BLaER1 (cell line): Measurements from ENCODE around the gene FOXF2.
"Not testable (repeated sequence)": the region's sequence is repeated elsewhere in the genome, so short reads cannot be mapped to it uniquely, and the experiment has no call there.

Source experiments
- H3K27ac ChIP-seq: shearing (Covaris generic); formaldehyde crosslinking; 2 replicates; pipeline ENCODE4 v1.8.1; 2022
- H3K27me3 ChIP-seq: shearing (Covaris generic); formaldehyde crosslinking; 2 replicates; pipeline ENCODE4 v1.8.1; 2022
- H3K36me3 ChIP-seq: shearing (Covaris generic); formaldehyde crosslinking; 2 replicates; pipeline ENCODE4 v1.8.1; 2022
- H3K4me1 ChIP-seq: shearing (Covaris generic); formaldehyde crosslinking; 2 replicates; pipeline ENCODE4 v1.8.1; 2022
- H3K4me2 ChIP-seq: shearing (Covaris generic); formaldehyde crosslinking; 2 replicates; pipeline ENCODE4 v1.8.1; 2022
- H3K4me3 ChIP-seq: shearing (Covaris generic); formaldehyde crosslinking; 2 replicates; pipeline ENCODE4 v1.8.1; 2022
- H3K9ac ChIP-seq: shearing (Covaris generic); formaldehyde crosslinking; 2 replicates; pipeline ENCODE4 v1.8.1; 2022
- H3K9me3 ChIP-seq: shearing (Covaris generic); formaldehyde crosslinking; 2 replicates; pipeline ENCODE4 v1.8.1; 2022
- H4K20me1 ChIP-seq: shearing (Covaris generic); formaldehyde crosslinking; 2 replicates; pipeline ENCODE4 v1.8.1; 2022
- Cebpa-rat ChIP-seq: shearing (Covaris generic); IDR thresholded peaks from 2 replicates; pipeline ENCODE4 v1.8.1; 2022

Gene FOXF2

DNA sequence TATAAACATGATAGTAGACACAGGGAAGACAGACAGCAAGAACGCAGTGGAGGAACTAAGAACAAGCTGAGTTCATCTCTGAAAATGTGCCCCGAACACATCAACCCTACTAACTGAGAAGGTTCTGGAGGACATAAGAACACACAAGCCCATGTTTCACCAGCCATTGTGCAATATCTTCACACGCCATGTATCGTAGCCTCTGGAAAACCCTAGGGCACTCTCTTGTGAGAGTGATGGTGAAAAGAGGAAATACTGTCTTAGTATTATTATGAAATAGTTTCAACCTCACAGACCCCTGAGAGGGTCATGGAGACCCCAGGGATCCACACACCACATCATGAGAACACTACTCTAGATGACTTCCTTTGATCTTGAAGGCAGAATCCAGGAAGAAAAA, 26.1 kb upstream of the FOXF2 start:
- H3K4me2 ChIP-seq: no peak overlapping the region
- H3K27me3 ChIP-seq: no peaks in the 10 kb centered on the region

DNA sequence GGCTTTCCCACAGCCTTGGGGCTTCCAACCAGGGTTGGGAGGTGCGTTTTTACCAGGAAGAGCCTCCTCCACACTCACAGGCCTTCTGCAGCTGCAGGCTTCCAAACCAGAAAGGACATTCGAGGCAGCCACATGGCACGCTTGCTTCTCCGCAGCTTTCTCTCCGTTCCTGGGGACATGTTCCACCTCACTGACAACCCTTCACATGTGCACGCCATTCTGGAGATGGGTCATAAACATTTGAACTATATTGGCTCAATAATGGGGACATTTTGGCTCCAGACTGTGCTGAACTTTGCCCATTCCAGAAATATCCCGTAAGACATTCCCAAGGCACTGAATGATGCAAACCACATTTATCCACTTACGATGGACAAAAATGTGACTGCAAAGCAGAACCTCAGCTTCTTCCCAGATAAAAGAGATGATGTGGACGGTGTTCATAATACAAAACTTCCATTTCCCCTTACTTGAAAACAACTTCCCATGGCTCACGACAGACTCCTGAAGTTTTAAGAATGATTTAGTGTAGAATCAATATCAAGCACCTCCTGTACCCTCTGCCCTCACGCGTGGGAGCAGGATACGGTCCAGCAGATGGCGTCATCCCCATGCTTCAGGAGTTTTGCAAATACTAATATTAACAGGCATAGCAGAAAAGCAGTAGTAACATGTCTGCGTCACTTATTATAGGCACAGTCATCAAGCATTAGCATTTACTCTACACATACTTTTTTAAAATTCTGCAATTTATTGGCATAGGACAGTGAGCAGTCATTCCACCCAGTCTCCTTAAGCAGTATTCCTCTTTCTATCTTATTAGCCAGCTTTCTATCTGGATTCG, 25.4 kb upstream of the FOXF2 start:
- H3K9ac ChIP-seq: no peak overlapping the region
- H3K4me2 ChIP-seq: no peak overlapping the region
- H3K4me1 ChIP-seq: no peaks in the 10 kb centered on the region

More for the DNA sequence above, 26.1 kb upstream of the FOXF2 start:
- Histone ChIP-seq H3K9ac (no peak overlapping the region), H3K4me1 (no peaks in the 10 kb centered on the region), H3K27ac (no peak overlapping the region), H3K36me3 (no peaks in the 10 kb centered on the region), H4K20me1 (no peaks in the 10 kb centered on the region), H3K4me3 (no peak overlapping the region), H3K9me3 (no peaks in the 10 kb centered on the region)
- TF ChIP-seq Cebpa-rat: peak; percentile 53

DNA sequence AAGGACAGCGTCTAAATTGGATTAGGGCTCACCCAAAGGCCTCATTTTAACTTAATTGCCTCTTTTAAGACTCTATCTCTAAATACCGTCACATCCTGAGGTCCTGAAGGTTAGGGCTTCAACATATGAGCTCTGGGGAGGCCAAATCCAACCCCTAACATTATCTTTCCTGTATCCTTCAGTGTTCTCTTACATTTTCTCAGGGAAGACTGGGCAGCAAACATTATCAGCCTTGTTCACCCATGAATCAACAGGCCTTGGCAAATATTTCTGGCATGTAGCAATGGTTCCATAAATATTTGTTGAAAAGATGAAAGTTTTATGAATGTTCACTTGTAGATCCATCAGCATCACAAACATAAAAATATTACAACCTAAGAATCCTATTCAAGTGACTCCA, 24.6 kb upstream of the FOXF2 start:
- Histone ChIP-seq H3K4me3 (no peak overlapping the region), H3K9ac (no peak overlapping the region), H3K9me3 (peaks cover 6% of the 10 kb centered on the region; the same call in 1 of the 2 replicates), H3K36me3 (no peaks in the 10 kb centered on the region), H3K4me2 (no peak overlapping the region), H4K20me1 (no peaks in the 10 kb centered on the region), H3K4me1 (no peaks in the 10 kb centered on the region), H3K27me3 (no peaks in the 10 kb centered on the region), H3K27ac (no peak overlapping the region)
- TF ChIP-seq Cebpa-rat: no peak

More for the DNA sequence above, 25.4 kb upstream of the FOXF2 start:
- Histone ChIP-seq H4K20me1 (no peaks in the 10 kb centered on the region), H3K4me3 (no peak overlapping the region), H3K27ac (no peak overlapping the region), H3K27me3 (no peaks in the 10 kb centered on the region), H3K36me3 (no peaks in the 10 kb centered on the region), H3K9me3 (no peaks in the 10 kb centered on the region)
- TF ChIP-seq Cebpa-rat: no peak

DNA sequence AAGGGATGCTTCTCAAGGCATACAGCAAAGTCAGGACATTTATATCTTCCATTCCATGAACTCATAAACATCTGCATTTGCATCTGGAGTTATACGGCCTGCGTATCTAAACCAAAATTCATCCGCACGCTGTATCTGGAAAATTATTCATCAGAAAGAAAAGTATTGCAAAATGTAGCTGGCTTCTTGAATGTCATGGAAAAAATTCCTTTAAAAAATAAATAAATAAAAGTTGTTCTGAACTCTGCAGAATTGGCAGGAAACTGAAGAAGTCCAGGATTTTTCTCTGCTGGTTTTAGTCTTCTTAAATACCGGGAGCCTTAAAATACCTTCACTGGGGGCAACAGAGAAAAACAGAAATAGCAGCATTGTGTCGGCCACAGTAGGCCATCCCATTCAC, 23.7 kb upstream of the FOXF2 start:
- Histone ChIP-seq H3K9ac (no peak overlapping the region), H3K4me2 (no peak overlapping the region), H3K9me3 (peaks cover 10% of the 10 kb centered on the region; the same call in 1 of the 2 replicates), H3K27me3 (no peaks in the 10 kb centered on the region), H3K27ac (no peak overlapping the region), H4K20me1 (no peaks in the 10 kb centered on the region), H3K4me1 (no peaks in the 10 kb centered on the region), H3K36me3 (no peaks in the 10 kb centered on the region), H3K4me3 (no peak overlapping the region)
- no peak for TF ChIP-seq Cebpa-rat

DNA sequence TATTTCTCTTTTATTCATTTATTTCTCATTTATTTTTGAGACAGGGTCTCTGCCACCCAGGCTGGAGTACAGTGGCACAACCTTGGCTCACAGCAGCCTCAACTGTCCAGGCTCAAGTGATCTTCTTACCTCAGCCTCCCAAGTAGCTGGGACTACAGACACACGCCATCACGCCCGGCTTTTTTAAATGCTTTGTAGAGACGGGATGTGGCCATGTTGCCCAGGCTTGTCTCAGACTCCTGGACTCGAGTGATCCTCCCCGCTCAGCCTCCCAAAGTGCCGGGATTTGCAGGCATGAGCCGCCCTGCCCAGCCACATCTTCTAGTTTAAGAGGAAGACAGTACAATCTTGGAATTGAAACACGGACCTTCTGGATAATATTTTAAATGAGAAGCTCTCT, 21.6 kb upstream of the FOXF2 start:
- no peak overlapping the region for H3K4me2 ChIP-seq
- no peak overlapping the region for H3K9ac ChIP-seq
- no peak overlapping the region for H3K27ac ChIP-seq
- no peak for TF ChIP-seq Cebpa-rat
- no peaks in the 10 kb centered on the region for H3K27me3 ChIP-seq
- H3K4me1 ChIP-seq: no peaks in the 10 kb centered on the region
- H3K36me3 ChIP-seq: no peaks in the 10 kb centered on the region
- H3K9me3 ChIP-seq: peaks cover 17% of the 10 kb centered on the region; the same call in 1 of the 2 replicates
- no peak overlapping the region for H3K4me3 ChIP-seq
- H4K20me1 ChIP-seq: no peaks in the 10 kb centered on the region

DNA sequence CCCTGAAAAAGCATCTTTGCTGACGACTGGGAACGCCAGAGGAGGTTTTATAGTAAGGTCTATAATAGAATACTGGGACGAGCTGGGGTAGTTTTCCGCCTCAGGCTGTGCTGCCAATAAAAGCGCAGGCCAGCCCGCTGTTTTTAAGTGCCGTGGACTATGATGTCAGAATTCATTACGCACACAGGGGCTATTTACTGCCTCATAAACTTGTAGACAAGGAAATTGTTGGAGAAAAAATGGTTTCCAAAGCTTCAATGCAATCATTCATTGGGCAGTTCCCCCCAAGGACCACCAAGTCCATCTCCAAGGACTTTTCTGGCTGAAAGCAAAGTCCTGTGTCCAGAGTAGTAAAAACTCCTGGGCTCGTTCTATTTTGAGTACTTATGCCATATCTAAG, 20.4 kb upstream of the FOXF2 start:
- H3K27me3 ChIP-seq: peaks cover 2% of the 10 kb centered on the region; the same call in 1 of the 2 replicates
- H3K27ac ChIP-seq: no peak overlapping the region
- no peaks in the 10 kb centered on the region for H3K4me1 ChIP-seq
- no peaks in the 10 kb centered on the region for H4K20me1 ChIP-seq
- H3K4me3 ChIP-seq: no peak overlapping the region
- no peak overlapping the region for H3K4me2 ChIP-seq
- H3K36me3 ChIP-seq: no peaks in the 10 kb centered on the region
- no peak for TF ChIP-seq Cebpa-rat
- peaks cover 20% of the 10 kb centered on the region; the same call in 1 of the 2 replicates for H3K9me3 ChIP-seq
- H3K9ac ChIP-seq: no peak overlapping the region

DNA sequence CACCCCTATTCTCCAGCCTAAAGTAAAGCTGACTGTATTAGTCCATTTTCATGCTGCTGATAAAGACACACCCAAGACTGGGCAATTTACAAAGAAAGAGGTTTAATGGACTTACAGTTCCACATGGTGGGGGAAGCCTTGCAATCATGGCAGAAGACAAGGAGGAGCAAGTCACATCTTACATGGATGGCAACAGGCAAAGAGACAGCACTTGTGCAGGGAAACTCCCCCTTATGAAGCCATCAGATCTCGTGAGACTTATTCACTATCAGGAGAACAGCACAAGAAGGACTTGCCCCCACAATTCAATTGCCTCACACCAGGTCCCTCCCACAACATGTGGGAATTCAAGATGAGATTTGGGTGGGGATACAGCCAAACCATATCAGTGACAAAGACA, 19.7 kb upstream of the FOXF2 start:
- H3K4me2 ChIP-seq, H3K27me3 ChIP-seq: not testable (repeated sequence)

DNA sequence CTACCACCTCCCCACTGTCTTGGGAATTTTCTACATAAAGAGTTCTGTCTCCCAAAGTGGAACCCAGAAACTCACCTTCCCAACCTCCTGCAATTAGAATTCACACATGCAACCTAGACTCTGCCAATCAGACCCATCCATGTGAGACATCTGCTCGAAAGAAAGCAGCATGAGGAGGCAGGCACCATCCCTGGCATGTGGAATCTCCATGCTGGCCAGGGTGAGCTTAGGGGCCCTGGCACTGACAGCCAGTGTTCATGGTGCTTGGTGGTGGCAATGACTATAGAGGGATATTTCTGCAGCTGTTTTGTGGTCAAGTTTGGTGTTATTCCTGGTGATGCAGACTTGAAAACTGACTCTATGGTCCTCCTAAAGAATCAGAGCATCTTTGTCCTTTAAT, 17.4 kb upstream of the FOXF2 start:
- Histone ChIP-seq H3K9ac (no peak overlapping the region), H3K9me3 (peaks cover 20% of the 10 kb centered on the region; the same call in 1 of the 2 replicates), H3K4me1 (no peaks in the 10 kb centered on the region), H3K4me3 (no peak overlapping the region), H3K27ac (no peak overlapping the region), H3K27me3 (peaks cover 30% of the 10 kb centered on the region), H3K36me3 (no peaks in the 10 kb centered on the region), H3K4me2 (no peak overlapping the region), H4K20me1 (peaks cover 4% of the 10 kb centered on the region; the same call in 1 of the 2 replicates)
- TF ChIP-seq Cebpa-rat: no peak

More for the DNA sequence above, 19.7 kb upstream of the FOXF2 start:
- not testable (repeated sequence) for H3K36me3 ChIP-seq, H3K4me3 ChIP-seq, H3K9ac ChIP-seq, H3K27ac ChIP-seq, H4K20me1 ChIP-seq, H3K4me1 ChIP-seq
- peaks cover 20% of the 10 kb centered on the region; the same call in 1 of the 2 replicates for H3K9me3 ChIP-seq

DNA sequence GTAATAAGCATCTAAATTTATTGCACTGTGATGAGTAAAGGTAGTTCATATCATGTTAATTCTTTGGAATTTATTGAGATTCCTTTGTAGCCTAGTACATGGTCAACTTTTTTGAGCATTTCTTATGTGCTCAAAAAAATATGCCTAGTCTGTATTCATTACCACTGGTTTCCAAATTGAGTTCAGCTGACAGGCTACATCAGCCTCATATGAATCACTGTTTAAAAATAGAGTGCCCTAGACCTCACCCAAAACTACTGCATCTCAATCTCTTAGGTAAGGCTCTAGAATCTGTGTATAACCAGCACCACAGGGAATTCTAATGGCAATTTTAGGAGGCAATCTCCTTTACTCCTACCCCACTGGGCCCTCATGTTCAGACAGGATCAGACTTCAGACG, 16.7 kb upstream of the FOXF2 start:
- Histone ChIP-seq H3K4me1 (no peaks in the 10 kb centered on the region), H3K36me3 (no peaks in the 10 kb centered on the region), H3K4me3 (no peak overlapping the region), H3K27ac (no peak overlapping the region), H3K9me3 (peaks cover 20% of the 10 kb centered on the region; the same call in 1 of the 2 replicates), H3K9ac (no peak overlapping the region), H4K20me1 (peaks cover 11% of the 10 kb centered on the region; the same call in 1 of the 2 replicates), H3K27me3 (peaks cover 37% of the 10 kb centered on the region), H3K4me2 (no peak overlapping the region)
- TF ChIP-seq Cebpa-rat: no peak

DNA sequence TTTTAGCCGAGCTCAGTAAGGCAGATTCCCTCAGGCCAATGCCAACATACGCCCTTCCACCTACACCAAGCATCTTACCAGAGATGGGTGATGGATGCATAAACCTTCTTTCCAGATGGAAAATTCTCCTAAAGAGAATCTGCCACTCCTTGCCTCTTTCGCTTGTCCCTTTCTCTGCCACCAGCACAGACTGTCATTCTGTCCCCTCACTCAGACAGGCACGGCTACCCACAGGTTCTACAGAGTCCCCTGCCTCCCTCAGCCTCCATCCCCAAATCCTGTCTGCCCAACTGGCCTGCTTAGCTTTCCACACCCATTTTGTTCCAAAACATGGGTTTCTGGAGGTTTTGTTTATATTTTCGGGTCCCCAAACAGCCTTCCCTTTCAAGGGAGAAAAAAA, 12.7 kb upstream of the FOXF2 start:
- Histone ChIP-seq H3K27me3 (peaks cover 77% of the 10 kb centered on the region), H3K4me2 (no peak overlapping the region)

More for the DNA sequence above, 12.7 kb upstream of the FOXF2 start:
- no peak overlapping the region for H3K4me3 ChIP-seq
- peaks cover 49% of the 10 kb centered on the region for H4K20me1 ChIP-seq
- TF ChIP-seq Cebpa-rat: no peak
- no peak overlapping the region for H3K27ac ChIP-seq
- no peaks in the 10 kb centered on the region for H3K36me3 ChIP-seq
- no peak overlapping the region for H3K9ac ChIP-seq
- H3K4me1 ChIP-seq: peaks cover 2% of the 10 kb centered on the region; the same call in 1 of the 2 replicates
- peaks cover 23% of the 10 kb centered on the region for H3K9me3 ChIP-seq
